ENCODE data around the gene COG7. TPM values are rescaled to one million over a fixed set of nuclear protein-coding genes. Genes with fewer than 3 reads are reported as not detected.

The COG7 gene
- 10 to 100 TPM; 12.8 to 31.6 (median 29.2) TPM for total RNA-seq

DNA sequence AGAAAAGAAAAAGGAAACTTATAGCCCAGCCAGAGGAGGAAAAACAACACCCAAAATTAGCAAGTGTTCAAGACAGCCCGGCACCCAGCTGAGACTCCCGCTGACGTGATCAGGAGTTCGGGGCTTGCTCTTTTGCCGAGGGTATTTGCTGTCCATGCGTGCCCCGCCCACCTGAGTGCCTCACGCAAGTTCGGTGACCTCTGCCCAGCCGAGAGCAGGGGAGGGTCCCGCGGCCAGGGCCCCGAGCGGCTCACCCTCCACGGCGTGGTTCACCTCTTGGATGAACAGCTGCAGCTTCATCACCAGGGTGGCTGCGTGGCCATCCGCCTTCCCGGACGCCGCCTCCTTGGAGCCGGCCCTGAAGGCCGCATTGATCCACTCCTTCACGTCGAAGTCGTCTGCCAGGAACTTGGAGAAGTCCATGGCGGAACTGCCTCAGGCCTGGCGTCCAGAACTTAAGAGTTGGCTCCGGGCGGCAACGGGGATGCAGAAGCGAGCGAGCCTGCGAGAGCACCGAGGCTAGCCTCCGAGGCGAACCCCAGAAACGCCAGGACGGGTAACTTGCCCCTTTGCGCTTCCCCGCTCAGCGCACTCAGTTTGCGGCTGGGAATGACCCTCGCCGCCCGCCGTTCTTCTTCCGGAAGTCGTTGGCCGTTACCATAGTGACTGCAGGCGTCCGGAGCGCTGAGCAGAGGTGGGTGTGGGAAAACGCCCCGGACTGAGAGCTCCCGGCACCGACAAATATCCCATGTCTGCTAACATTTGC, at the start of gene COG7:
Gene COG7, minus strand, starts transcription at position 618 of the 766 bp plus-strand sequence. Its CDS starts 195 bp downstream, at position 423.
- H3K4me1 ChIP-seq, result peaks cover 0 to 7% of the 10 kb centered on the region in 2 donors
- no peaks in the 10 kb centered on the region for H3K9me3 ChIP-seq
- H3K36me3 ChIP-seq, result no peaks in the 10 kb centered on the region
- H3K27ac ChIP-seq, result peak within 1 kb of the TSS; percentile 75 to 81
- H3K27me3 ChIP-seq, result no peaks in the 10 kb centered on the region
- TF ChIP-seq POLR2AphosphoS5 (IDR thresholded peaks at IDR 0.05) (peak; percentile 68 to 91 (median 86)), POLR2A (IDR thresholded peaks at IDR 0.05) (no peak)
- TF ChIP-seq, protein P1, sequence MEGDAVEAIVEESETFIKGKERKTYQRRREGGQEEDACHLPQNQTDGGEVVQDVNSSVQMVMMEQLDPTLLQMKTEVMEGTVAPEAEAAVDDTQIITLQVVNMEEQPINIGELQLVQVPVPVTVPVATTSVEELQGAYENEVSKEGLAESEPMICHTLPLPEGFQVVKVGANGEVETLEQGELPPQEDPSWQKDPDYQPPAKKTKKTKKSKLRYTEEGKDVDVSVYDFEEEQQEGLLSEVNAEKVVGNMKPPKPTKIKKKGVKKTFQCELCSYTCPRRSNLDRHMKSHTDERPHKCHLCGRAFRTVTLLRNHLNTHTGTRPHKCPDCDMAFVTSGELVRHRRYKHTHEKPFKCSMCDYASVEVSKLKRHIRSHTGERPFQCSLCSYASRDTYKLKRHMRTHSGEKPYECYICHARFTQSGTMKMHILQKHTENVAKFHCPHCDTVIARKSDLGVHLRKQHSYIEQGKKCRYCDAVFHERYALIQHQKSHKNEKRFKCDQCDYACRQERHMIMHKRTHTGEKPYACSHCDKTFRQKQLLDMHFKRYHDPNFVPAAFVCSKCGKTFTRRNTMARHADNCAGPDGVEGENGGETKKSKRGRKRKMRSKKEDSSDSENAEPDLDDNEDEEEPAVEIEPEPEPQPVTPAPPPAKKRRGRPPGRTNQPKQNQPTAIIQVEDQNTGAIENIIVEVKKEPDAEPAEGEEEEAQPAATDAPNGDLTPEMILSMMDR (IDR thresholded peaks at IDR 0.05), result no peak
- H3K4me3 ChIP-seq, result peak within 1 kb of the TSS; percentile 66 to 96 (median 69)
- peak; percentile 61 to 82 for DNase-seq (ENCODE audit: low spot score in 2 of 2)
- intact Hi-C loops (cut with DNase I; ENCODE audit: low total_unique reads), result no loop called here

DNA sequence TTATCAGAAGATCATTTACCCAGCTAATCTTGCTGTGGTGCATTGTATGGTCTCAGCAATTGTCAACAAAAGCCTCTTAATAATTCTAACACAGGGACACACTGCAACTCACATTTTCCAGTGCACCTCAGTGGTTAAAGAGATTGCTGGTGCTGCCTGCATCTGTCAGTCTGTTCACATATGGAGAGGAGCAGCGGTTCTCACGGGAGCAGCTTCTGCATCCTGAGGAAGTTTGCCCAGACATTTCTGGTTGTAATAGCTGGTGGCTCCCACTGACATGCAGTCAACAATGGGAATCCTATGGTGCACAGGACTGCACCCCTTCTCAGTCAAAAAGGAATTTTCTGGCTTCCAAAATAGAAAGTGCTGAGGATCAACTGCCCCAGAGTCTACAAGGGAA, 49.5 kb upstream of the COG7 start:
- no peak for DNase-seq (ENCODE audit: low spot score in 2 of 2)
- no peaks in the 10 kb centered on the region for H3K36me3 ChIP-seq
- no peak overlapping the region for H3K27ac ChIP-seq
- no peak overlapping the region for H3K4me3 ChIP-seq
- intact Hi-C loops (cut with DNase I; ENCODE audit: low total_unique reads), result no loop called here
- H3K27me3 ChIP-seq, result no peaks in the 10 kb centered on the region
- no peaks in the 10 kb centered on the region for H3K9me3 ChIP-seq
- TF ChIP-seq POLR2AphosphoS5 (IDR thresholded peaks at IDR 0.05), result no peak
- H3K4me1 ChIP-seq, result peaks cover 0 to 4% of the 10 kb centered on the region in 2 donors

DNA sequence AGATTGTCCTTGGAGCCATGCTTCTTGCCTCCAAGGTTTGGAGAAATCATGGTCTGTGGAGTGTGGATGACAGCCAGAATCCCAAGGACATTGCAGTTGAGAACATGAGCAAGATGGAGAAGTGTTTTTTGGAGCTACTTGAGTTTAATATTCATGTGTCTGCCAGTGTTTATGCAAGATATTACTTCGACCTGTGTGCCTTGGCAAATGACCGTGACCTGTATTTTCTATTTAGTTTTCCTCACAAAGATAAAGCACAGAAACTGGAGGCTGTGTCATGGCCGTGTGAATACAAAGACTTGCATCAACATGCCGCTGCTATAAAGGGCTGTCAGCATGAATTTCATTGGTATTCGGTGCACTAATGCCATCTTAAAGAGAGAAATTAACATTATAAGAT, 48.3 kb upstream of the COG7 start:
- Histone ChIP-seq H3K27ac (no peak overlapping the region), H3K36me3 (no peaks in the 10 kb centered on the region), H3K4me1 (peaks cover 0 to 9% of the 10 kb centered on the region in 2 donors), H3K27me3 (no peaks in the 10 kb centered on the region), H3K4me3 (no peak overlapping the region), H3K9me3 (no peaks in the 10 kb centered on the region)
- intact Hi-C loops (cut with DNase I; ENCODE audit: low total_unique reads), result no loop called here
- no peak for DNase-seq (ENCODE audit: low spot score in 2 of 2)
- TF ChIP-seq POLR2A (IDR thresholded peaks at IDR 0.05), result no peak
- no peak for TF ChIP-seq POLR2AphosphoS5 (IDR thresholded peaks at IDR 0.05)
- TF ChIP-seq, protein P1 (IDR thresholded peaks at IDR 0.05), result no peak

GRCh38 chr16:23500862-23501225, 47.9 kb upstream of the COG7 start:
- Histone ChIP-seq H3K4me1 (peaks cover 0 to 9% of the 10 kb centered on the region in 2 donors), H3K27me3 (no peaks in the 10 kb centered on the region), H3K4me3 (no peak overlapping the region), H3K27ac (no peak overlapping the region), H3K36me3 (no peaks in the 10 kb centered on the region), H3K9me3 (no peaks in the 10 kb centered on the region)
- DNase-seq (ENCODE audit: low spot score in 2 of 2), result no peak
- intact Hi-C loops (cut with DNase I; ENCODE audit: low total_unique reads), result no loop called here
- TF ChIP-seq, protein P1 (IDR thresholded peaks at IDR 0.05), result no peak
- no peak for TF ChIP-seq POLR2A (IDR thresholded peaks at IDR 0.05)

DNA sequence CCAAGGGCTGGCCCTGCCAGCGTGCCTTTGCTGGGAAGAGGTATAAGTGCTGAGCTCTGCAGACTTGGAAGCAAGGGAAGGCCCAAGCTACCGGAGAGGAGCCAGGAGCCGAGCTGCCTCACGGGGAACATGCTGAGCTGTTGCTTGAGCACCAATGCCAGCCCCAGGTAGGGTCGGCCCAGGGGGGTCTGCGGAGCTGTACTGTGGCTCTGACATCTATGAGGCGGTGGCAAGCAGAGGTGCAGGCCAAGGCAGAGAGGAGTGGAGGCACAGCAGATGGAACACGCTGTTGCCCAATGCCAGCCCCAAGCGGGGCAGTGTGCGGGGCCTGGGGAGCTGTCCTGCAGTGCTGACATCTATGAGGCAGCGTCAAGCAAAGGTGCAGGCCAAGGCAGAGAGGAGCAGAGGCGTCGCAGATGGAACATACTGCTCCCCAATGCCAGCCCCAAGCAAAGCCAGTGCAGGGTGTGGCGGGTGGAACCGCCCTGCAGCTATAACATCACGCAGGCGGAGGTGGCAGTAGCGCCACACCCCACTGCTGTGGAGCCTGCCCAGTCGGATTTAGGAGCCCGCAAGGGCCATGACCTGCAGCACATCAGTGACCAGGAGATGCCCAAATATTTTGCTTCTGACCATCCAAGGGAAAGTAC, 47.3 kb upstream of the COG7 start:
- H3K36me3 ChIP-seq, result no peaks in the 10 kb centered on the region
- TF ChIP-seq, protein P1 (IDR thresholded peaks at IDR 0.05), result no peak
- no peak for TF ChIP-seq POLR2A (IDR thresholded peaks at IDR 0.05)
- no peak for TF ChIP-seq POLR2AphosphoS5 (IDR thresholded peaks at IDR 0.05)
- no peaks in the 10 kb centered on the region for H3K9me3 ChIP-seq
- H3K4me3 ChIP-seq, result no peak overlapping the region
- intact Hi-C loops (cut with DNase I; ENCODE audit: low total_unique reads), result no loop called here
- peaks cover 0 to 9% of the 10 kb centered on the region in 2 donors for H3K4me1 ChIP-seq
- no peak for DNase-seq (ENCODE audit: low spot score in 2 of 2)
- peak overlapping the region in 1 of 2 donors; percentile 86 for H3K27ac ChIP-seq
- no peaks in the 10 kb centered on the region for H3K27me3 ChIP-seq

Measured in breast epithelium (tissue), 4 donors.